Activated naive CD8-positive, alpha-beta T cell treated with anti-CD3 and anti-CD28 coated beads, Interleukin-2, amount 10 ng/mL, durations not matched to agents 7 days and 5 days (primary cell): ENCODE results near the gene CCNL1. TPM values are rescaled to one million over a fixed set of nuclear protein-coding genes. Genes with fewer than 3 reads are reported as not detected.
A peak's percentile ranks its signal among the peaks of the same experiment; 100 is the strongest.

Experiments used
- ATAC-seq: fragments of 150-1000 bp; cut with Tn5 transposase; one replicate; pipeline ENCODE4 v1.10.0; 2021; ENCODE audit warnings: low read depth, moderate library complexity
- POLR2A ChIA-PET: fragments of 350-600 bp; sonication (Branson Sonifier 250); formaldehyde crosslinking; loops from one replicate; lab custom pipeline; 2021; ENCODE audit warnings: antibody characterized with exemption; lab: Charles Lee
- DNase-seq: peaks from one replicate; pipeline ENCODE4 v3.0.0; 2021
- H3K27ac Mint-ChIP-seq: one replicate; pipeline ENCODE4 v1.8.0; 2022; ENCODE audit warnings: mild to moderate bottlenecking, mixed read lengths
- H3K27me3 Mint-ChIP-seq: one replicate; pipeline ENCODE4 v1.8.0; 2022; ENCODE audit warnings: mild to moderate bottlenecking, moderate library complexity, mixed read lengths
- H3K36me3 Mint-ChIP-seq: one replicate; pipeline ENCODE4 v1.8.0; 2021; ENCODE audit warnings: mild to moderate bottlenecking, mixed read lengths
- H3K4me1 Mint-ChIP-seq: one replicate; pipeline ENCODE4 v1.8.0; 2021; ENCODE audit warnings: mixed read lengths
- H3K4me3 Mint-ChIP-seq: one replicate; pipeline ENCODE4 v1.8.0; 2022; ENCODE audit warnings: mild to moderate bottlenecking, moderate library complexity, mixed read lengths
- H3K9me3 Mint-ChIP-seq: one replicate; pipeline ENCODE4 v1.8.0; 2021; ENCODE audit warnings: mixed read lengths
- total RNA-seq, 2 experiments: library from RNA; stranded (reverse); gene quantifications; one replicate each; pipeline ENCODE4 v1.2.3, GENCODE V29; 2021

Gene CCNL1
- total RNA-seq, 2 experiments from 2014 or later, result 276 to 280 TPM

GRCh38 chr3:157133434-157134320 lies 26.3 kb downstream of the CCNL1 start:
- ATAC-seq (no peak), DNase-seq (no peak)
- Mint-ChIP-seq H3K4me3 (no peak overlapping the region), H3K27ac (peak overlapping the region; percentile 75), H3K36me3 (peaks cover 11% of the 10 kb centered on the region), H3K27me3 (no peaks in the 10 kb centered on the region), H3K4me1 (peaks cover 72% of the 10 kb centered on the region), H3K9me3 (no peaks in the 10 kb centered on the region)
- POLR2A ChIA-PET, result interaction anchor here (0.8 to 2.8 kb wide), 3 partner anchors 45 to 490 kb away, joined by 3 to 11 read pairs (median 3); no protein-coding TSS in a partner anchor

- no peak for ATAC-seq
- H3K36me3 Mint-ChIP-seq, result peaks cover 9% of the 10 kb centered on the region
- POLR2A ChIA-PET, result interaction anchor here (1.1 kb wide), 1 partner anchor 44 kb away, joined by 5 read pairs; no protein-coding TSS in a partner anchor
These were observed 27.0 kb downstream of the CCNL1 start for GRCh38 chr3:157132936-157133335.

DNA sequence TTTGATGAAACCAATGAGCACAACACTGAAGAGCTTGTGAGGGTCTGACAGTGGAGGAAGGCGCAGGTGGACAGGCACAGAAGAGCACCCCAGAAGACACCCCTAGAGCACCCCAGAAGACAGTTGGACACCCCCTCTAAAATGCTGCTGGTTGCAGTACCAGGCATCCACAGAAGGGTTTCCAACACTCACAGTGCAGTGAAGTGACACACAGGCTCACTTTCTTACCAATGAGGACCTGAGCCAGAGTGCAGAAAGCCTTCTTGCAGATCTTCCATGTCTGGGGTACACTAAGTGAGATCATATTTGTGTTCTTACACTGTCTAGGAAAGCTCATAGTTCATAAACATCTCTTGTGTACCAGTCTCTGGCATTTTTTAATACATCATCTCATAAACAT lies 27.6 kb downstream of the CCNL1 start:
- DNase-seq (no peak), ATAC-seq (no peak)
- H3K36me3 Mint-ChIP-seq, result peaks cover 9% of the 10 kb centered on the region
- H3K27me3 Mint-ChIP-seq, result no peaks in the 10 kb centered on the region
- H3K4me3 Mint-ChIP-seq, result peak overlapping the region; percentile 52
- no peaks in the 10 kb centered on the region for H3K9me3 Mint-ChIP-seq
- peaks cover 81% of the 10 kb centered on the region for H3K4me1 Mint-ChIP-seq
- POLR2A ChIA-PET, result interaction anchor here (1.1 kb wide), 1 partner anchor 43 kb away, joined by 5 read pairs; no protein-coding TSS in a partner anchor
- H3K27ac Mint-ChIP-seq, result peak overlapping the region; percentile 94

More at GRCh38 chr3:157132936-157133335, 27.0 kb downstream of the CCNL1 start:
- no peaks in the 10 kb centered on the region for H3K27me3 Mint-ChIP-seq
- H3K4me1 Mint-ChIP-seq, result peaks cover 79% of the 10 kb centered on the region
- no peak for DNase-seq
- no peak overlapping the region for H3K4me3 Mint-ChIP-seq
- peak overlapping the region; percentile 60 for H3K27ac Mint-ChIP-seq
- no peaks in the 10 kb centered on the region for H3K9me3 Mint-ChIP-seq

DNA sequence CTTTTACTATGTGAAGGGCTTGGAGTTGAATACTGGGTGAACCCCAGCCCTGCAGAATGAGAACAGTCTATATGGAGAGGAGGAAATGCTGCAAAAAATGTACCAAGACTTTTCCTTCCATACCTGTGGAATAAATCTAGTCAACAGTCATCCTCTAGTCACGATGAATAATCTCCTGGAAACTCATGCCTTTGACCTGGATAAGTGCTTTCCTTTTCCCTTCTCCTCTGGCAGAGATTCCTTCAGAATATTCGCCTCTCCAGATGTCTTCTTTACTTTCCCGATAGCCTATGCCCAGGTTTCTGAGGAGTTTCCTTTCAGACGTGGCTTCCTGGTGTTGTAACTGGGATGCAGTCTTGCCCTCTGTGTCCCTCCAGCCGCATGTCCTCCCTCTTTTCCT lies 28.1 kb downstream of the CCNL1 start:
- DNase-seq (no peak), ATAC-seq (no peak)
- POLR2A ChIA-PET, result interaction anchor here (1.1 to 6.0 kb wide), 3 partner anchors 43 to 457 kb away, joined by 5 to 49 read pairs (median 20); partner anchors contain the start of gene TIPARP
- Mint-ChIP-seq H3K27ac (peak overlapping the region; percentile 94), H3K4me3 (peak overlapping the region; percentile 69), H3K36me3 (peaks cover 9% of the 10 kb centered on the region), H3K27me3 (no peaks in the 10 kb centered on the region), H3K4me1 (peaks cover 76% of the 10 kb centered on the region), H3K9me3 (no peaks in the 10 kb centered on the region)

GRCh38 chr3:157130467-157131251 lies 29.3 kb downstream of the CCNL1 start:
- peak; percentile 41 for ATAC-seq
- Mint-ChIP-seq H3K27ac (peak overlapping the region; percentile 96), H3K4me1 (peaks cover 72% of the 10 kb centered on the region), H3K9me3 (no peaks in the 10 kb centered on the region), H3K4me3 (peak overlapping the region; percentile 69), H3K27me3 (no peaks in the 10 kb centered on the region), H3K36me3 (peaks cover 5% of the 10 kb centered on the region)
- peak; percentile 66 for DNase-seq
- POLR2A ChIA-PET, result interaction anchor here (1.1 to 6.0 kb wide), 5 partner anchors 30 to 456 kb away, joined by 3 to 49 read pairs (median 11); partner anchors contain the start of genes CCNL1 and TIPARP

DNA sequence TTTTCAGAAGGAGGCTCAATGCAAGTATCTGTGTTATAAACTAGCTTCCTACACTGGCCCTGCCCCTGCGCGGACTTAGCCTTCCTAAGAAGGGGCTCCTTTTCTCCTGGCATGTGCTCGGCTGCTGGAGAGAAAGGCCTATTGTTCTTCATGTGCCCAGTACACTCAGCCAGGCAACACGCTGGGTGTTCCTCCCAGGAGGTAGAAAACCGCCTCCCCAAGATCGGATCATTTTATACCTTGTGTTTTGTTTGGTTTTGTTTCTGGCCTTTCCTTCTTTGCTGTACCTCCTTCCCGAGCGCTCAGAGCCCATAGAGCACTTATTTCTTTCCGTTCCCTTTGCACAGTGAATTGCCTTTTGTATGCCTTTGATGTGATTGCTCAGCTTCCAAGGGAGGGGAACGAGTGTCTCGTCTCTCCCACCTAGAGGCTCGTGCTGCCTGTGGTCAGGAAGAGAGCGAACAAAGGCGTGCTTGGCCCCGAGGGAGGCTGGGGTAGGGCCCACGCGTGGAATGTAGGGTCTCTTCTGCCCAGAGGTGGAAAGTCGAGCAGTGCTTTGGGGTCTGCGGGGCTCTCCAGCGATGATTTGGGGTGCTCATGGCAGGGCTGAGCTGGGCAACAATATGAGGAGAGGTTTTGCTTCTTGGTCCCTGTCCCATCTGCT lies 30.0 kb downstream of the CCNL1 start:
- H3K27me3 Mint-ChIP-seq, result no peaks in the 10 kb centered on the region
- no peak for DNase-seq
- POLR2A ChIA-PET, result interaction anchor here (0.7 to 6.0 kb wide), 6 partner anchors 9 to 455 kb away, joined by 3 to 49 read pairs (median 9); partner anchors contain the start of genes CCNL1 and TIPARP
- ATAC-seq, result peak; percentile 6
- peak overlapping the region; percentile 67 for H3K4me3 Mint-ChIP-seq
- peaks cover 3% of the 10 kb centered on the region for H3K36me3 Mint-ChIP-seq
- H3K4me1 Mint-ChIP-seq, result peaks cover 65% of the 10 kb centered on the region
- H3K9me3 Mint-ChIP-seq, result no peaks in the 10 kb centered on the region
- H3K27ac Mint-ChIP-seq, result peak overlapping the region; percentile 96

DNA sequence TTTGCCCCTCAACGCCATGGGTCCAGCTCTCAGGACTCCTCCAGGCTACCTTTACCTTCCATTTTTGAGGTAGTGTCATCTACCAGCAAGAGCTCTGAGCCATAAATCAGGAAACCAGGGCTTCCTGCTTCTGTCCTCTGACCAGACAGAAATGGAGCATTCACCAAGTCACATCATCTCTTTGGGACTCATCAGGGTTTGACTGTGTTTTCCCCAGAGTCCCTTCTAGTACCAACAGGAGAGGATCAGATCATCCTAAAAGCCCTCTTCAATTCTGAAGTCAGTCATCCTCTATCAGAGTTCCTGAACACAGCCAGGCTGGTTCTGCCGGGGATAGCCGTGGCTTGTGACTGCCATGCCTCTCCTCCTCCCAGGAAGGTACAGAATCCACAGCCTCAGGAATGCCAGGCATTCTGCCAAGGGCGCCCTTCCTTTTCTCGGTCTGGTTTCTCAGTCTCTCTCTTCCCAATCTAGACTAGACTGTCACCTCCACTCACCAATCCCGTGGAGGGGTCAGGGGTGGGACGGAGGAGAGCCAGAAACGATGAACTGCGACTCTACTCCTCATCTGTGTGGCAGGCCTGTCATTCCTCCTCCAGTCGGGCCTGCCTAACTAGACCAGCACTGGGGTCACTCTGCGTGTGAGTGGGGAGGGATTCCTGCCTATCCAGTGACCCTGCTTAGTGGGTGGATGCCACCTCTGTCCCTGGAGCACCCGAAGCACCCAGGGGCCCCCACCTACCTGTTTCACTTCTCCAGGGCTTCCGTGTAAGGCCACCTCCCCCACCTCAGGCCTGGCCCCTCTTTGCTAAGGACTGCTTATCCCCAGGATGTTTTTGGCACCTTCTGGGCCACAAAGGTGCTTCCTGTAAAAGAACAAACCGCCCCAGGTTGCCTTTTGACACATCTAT lies 30.9 kb downstream of the CCNL1 start:
- DNase-seq (peak; percentile 58), ATAC-seq (peak; percentile 34)
- H3K4me3 Mint-ChIP-seq, result peak overlapping the region; percentile 67
- POLR2A ChIA-PET, result interaction anchor here (0.6 to 6.0 kb wide), 6 partner anchors 8 to 605 kb away, joined by 3 to 49 read pairs (median 6); partner anchors contain the start of genes CCNL1 and TIPARP
- no peaks in the 10 kb centered on the region for H3K27me3 Mint-ChIP-seq
- peaks cover 3% of the 10 kb centered on the region for H3K36me3 Mint-ChIP-seq
- H3K4me1 Mint-ChIP-seq, result peaks cover 56% of the 10 kb centered on the region
- H3K27ac Mint-ChIP-seq, result peak overlapping the region; percentile 96
- H3K9me3 Mint-ChIP-seq, result no peaks in the 10 kb centered on the region

- H3K36me3 Mint-ChIP-seq, result peaks cover 3% of the 10 kb centered on the region
- H3K4me3 Mint-ChIP-seq, result peak overlapping the region; percentile 67
- H3K27ac Mint-ChIP-seq, result peak overlapping the region; percentile 96
- peak; percentile 72 for ATAC-seq
- POLR2A ChIA-PET, result interaction anchor here (0.6 to 6.0 kb wide), 4 partner anchors 32 to 604 kb away, joined by 4 to 49 read pairs (median 13); partner anchors contain the start of genes CCNL1 and TIPARP
- H3K27me3 Mint-ChIP-seq, result no peaks in the 10 kb centered on the region
- DNase-seq, result peak; percentile 52
- no peaks in the 10 kb centered on the region for H3K9me3 Mint-ChIP-seq
- peaks cover 50% of the 10 kb centered on the region for H3K4me1 Mint-ChIP-seq
These were observed 31.8 kb downstream of the CCNL1 start for GRCh38 chr3:157127831-157128767.

- POLR2A ChIA-PET, result interaction anchor here (1.6 to 6.0 kb wide), 3 partner anchors 32 to 39 kb away, joined by 6 to 49 read pairs (median 6); partner anchors contain the start of gene CCNL1
- DNase-seq (no peak), ATAC-seq (no peak)
- Mint-ChIP-seq H3K4me3 (no peak overlapping the region), H3K27ac (peak overlapping the region; percentile 14), H3K4me1 (peaks cover 43% of the 10 kb centered on the region), H3K36me3 (no peaks in the 10 kb centered on the region), H3K9me3 (no peaks in the 10 kb centered on the region), H3K27me3 (no peaks in the 10 kb centered on the region)
These were observed 32.7 kb downstream of the CCNL1 start for GRCh38 chr3:157127268-157127667.

GRCh38 chr3:157126365-157126764 lies 33.6 kb downstream of the CCNL1 start:
- no peaks in the 10 kb centered on the region for H3K9me3 Mint-ChIP-seq

DNA sequence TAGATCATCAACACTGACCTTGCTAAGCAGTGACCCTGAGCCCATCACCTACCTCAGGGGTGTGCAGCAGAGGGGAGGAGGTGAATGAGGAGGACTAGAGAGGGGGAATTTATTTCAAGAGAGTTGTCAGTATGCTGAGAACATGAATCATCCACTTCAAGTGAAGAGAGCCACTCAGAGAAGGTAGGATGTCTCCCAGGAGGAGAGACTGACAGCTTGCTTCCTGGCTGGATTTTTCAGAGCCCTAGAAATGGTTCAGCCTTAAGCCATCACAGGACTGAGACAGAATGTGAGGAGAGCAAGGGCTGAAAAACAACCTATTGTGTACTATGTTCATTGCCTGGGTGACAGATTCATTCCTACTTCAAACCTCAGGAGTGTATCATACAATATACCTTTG lies 34.8 kb downstream of the CCNL1 start:
- DNase-seq (no peak), ATAC-seq (no peak)
- Mint-ChIP-seq H3K4me1 (peaks cover 27% of the 10 kb centered on the region), H3K36me3 (peaks cover 2% of the 10 kb centered on the region), H3K9me3 (no peaks in the 10 kb centered on the region), H3K27me3 (no peaks in the 10 kb centered on the region), H3K27ac (no peak overlapping the region), H3K4me3 (no peak overlapping the region)
- POLR2A ChIA-PET, result no interaction called here

More at GRCh38 chr3:157126365-157126764, 33.6 kb downstream of the CCNL1 start:
- Mint-ChIP-seq H3K4me1 (peaks cover 35% of the 10 kb centered on the region), H3K4me3 (no peak overlapping the region), H3K36me3 (peaks cover 2% of the 10 kb centered on the region), H3K27ac (no peak overlapping the region), H3K27me3 (no peaks in the 10 kb centered on the region)
- POLR2A ChIA-PET, result interaction anchor here (1.1 to 6.0 kb wide), 4 partner anchors 33 to 571 kb away, joined by 3 to 49 read pairs (median 5); partner anchors contain the start of genes CCNL1 and TIPARP
- ATAC-seq (no peak), DNase-seq (no peak)
